Middle frontal gyrus (tissue), 1 donor: ENCODE data around the gene LCN12.
"Not testable (repeated sequence)": the region's sequence is repeated elsewhere in the genome, so short reads cannot be mapped to it uniquely, and the experiment has no call there.

Experiments used
- DNase-seq: peaks from one replicate; pipeline ENCODE4 v3.0.0-alpha.2; 2015; ENCODE audit warnings: low spot score; ENCODE audit errors: extremely low spot score

LCN12 gene

GRCh38 chr9:136985027-136985602, 33.0 kb downstream of the LCN12 start:
- DNase-seq = no peak

DNA sequence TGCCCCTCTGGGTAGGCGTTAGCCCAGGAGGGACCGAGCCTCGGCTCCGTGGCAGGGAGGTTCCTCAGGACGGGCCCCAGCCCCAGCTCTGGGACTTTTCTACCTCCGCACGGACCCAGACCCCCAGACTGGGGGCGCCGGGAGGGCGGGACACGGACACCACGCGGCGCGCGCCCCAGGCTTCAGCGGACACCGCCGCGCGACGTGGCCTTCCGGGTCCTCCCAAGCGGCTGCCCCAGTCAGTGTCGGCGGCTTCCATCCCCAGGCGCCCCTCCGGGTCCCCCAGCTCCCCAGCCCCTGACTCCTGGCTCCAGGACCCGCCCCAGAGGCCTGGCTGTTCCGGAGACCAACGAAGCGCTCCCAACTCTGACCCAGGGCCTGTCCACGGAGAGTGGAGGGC, 33.8 kb downstream of the LCN12 start:
- DNase-seq = no peak

- DNase-seq = no peak
Measured at GRCh38 chr9:136988872-136989271, 36.8 kb downstream of the LCN12 start.

DNA sequence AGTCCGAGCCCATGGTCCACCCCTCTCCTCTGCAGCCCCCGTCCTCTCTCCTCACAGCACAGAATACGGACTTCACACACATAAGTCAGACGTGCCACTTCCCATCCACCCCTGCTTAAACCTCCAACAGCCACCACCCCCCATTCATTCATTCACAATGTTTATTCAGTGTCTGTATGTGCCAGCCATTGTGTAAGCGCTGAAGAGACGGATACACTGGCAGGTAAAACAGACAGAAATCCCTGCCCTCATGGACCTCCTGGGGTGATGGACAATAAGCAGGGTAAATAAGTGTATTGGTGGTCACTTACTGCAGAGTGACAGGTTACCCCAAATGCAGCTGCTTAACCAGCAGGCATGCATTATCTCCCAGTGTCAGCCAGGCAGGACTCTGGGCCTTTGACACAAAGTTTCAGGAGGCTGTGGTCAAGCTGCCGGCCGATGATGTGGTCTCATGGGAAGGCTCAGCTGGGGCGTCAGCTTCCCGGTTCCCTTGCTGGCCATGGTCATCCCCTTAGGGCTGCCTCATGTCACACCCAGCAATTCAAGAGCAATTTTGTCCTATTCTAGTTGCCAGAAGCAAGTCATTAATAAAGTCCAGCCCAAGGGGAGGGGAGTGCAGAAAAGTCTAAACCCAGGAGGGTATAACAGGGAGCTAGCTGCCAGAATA, 38.3 kb downstream of the LCN12 start:
- no peak for DNase-seq

- DNase-seq = peak; percentile 83
Measured at GRCh38 chr9:136991993-136992818, 40.1 kb downstream of the LCN12 start, which contains the start of gene PAXX. Gene PAXX (plus strand): TSS chr9:136992422. CDS start chr9:136992444, 22 bp downstream.

- no peak for DNase-seq
Measured at GRCh38 chr9:136992819-136993369, 40.8 kb downstream of the LCN12 start.

- no peak for DNase-seq
Measured at GRCh38 chr9:136994180-136994887, 42.3 kb downstream of the LCN12 start.

GRCh38 chr9:136994888-136995230, 42.8 kb downstream of the LCN12 start:
- no peak for DNase-seq

DNA sequence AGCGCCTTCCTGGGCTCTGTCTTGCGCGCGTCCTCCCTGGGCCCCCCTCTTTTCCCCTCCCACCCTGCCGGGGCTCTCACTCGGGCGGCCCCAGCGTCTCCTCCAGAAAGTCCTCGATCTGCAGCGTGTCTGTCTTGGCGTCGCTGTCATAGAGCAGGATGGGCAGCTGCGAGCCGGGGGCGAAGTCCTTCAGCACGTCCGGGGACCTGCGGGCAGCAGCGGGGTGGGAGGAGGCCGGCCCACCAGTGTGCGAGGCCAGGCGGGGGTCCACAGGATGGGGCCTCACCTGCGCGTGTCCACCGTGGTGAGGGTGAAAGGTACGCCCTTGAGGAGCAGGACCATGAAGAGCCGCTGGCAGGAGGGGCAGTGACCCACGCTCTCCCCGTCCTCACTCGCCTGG, 43.3 kb downstream of the LCN12 start:
- DNase-seq = no peak

GRCh38 chr9:136995772-136996311, 43.8 kb downstream of the LCN12 start:
- no peak for DNase-seq

DNA sequence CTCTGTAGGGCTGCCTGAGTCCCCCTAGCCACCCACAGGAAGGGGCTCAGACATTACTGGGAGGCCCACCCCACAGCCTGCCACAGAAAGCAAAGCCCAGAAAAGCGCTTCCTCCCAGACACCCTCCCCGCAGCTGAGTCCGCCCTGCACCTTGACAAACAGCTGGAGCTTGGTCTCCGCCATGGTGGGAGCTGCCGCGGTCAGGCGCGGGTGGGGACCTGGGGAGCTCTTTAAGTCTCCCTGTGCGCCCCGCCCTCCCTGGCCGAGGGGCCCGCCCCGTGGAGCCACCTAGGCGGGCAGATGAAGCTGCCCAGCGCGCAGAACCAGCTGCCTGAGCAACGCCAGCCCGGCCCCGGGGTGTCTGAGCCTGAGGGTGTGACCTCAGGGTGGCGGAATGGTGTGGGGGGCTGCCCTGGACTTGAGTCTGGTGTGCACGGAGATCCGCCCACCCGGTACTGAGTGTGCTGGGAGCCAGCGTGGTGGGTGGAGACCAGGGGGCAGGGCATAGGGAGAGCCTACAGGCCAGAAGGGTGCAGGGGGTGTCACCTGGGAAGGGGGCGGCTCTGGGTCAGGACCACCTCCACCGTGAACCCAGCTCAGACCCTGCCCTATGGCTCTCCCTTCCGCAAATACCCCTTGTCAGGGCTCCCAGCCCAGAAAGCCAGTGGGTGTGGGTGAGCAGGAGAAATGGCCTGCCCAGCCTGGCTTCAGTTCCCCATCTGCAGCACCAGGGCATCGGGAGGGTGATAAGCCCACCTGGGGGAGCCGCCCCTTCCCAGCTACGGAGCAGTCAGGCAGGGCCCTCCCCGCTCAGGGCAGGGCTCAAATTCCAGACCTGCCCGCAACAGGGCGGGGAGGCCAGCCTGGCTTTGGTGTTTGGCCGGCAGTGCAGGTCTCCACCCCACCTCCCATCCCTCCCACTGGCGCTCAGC, 44.6 kb downstream of the LCN12 start, which contains the start of gene CLIC3:
Gene CLIC3 (minus strand): TSS at position 208 of the 932 bp plus-strand sequence. CDS start 25 bp downstream, at position 183.
- DNase-seq = no peak

DNA sequence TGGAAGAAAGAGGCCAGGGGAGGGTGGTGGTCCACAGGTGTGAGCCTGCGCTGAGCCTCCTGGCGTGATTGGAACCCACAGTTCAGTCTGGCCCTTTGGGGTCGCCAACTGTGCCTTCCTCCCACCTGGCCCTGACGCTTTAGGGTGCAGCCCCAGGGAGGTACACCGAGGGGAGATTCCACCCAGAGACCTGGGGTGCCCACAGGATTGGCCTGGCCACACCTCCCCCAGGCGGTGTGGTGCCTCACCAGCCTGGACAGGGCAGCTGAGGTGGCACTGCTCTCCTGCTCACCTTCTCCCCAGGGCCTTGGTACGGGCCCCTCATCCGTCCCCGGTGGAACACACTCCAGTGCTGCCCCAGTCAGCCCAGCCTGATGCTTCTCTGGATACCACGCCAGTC, 45.3 kb downstream of the LCN12 start:
- DNase-seq = no peak

GRCh38 chr9:136997830-136998234, 45.8 kb downstream of the LCN12 start:
- no peak for DNase-seq

GRCh38 chr9:137000177-137000930, 48.3 kb downstream of the LCN12 start:
- DNase-seq = no peak

GRCh38 chr9:137001857-137002645, 50.0 kb downstream of the LCN12 start:
- DNase-seq = no peak

DNA sequence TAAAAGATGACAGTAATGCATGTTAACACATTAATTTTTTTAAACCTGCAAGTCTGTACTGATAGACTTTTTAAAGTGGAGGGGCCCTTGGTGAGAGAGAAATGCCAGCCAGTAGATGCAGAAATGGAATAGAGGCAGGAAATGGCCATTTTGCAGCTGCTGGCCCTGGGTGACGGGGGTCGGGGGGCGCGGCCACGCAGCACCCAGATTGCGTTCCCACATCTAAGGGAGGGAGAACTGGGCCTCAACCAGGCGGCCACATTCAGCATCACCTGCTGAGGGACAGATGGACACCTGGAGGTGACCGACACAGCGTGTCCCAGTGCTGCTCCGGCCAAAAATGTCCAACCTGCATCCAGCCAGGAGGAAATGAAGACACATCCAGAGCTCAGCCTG, 50.6 kb downstream of the LCN12 start:
- no peak for DNase-seq

GRCh38 chr9:137004285-137004684, 52.2 kb downstream of the LCN12 start:
- DNase-seq = not testable (repeated sequence)
